Stimulated activated CD8-positive, alpha-beta memory T cell treated with anti-CD3 and anti-CD28 coated beads, Interleukin-15, amount 100 ng/mL, for 48 hours (primary cell): ENCODE data around the gene CFAP251.
"Not testable (repeated sequence)": the region's sequence is repeated elsewhere in the genome, so short reads cannot be mapped to it uniquely, and the experiment has no call there.

Experiments
- DNase-seq, 2 donors: peaks; one replicate each; pipeline ENCODE4 v3.0.0-alpha.2; 2020; ENCODE audit warnings: low read depth in 2 of 2

Gene CFAP251

DNA sequence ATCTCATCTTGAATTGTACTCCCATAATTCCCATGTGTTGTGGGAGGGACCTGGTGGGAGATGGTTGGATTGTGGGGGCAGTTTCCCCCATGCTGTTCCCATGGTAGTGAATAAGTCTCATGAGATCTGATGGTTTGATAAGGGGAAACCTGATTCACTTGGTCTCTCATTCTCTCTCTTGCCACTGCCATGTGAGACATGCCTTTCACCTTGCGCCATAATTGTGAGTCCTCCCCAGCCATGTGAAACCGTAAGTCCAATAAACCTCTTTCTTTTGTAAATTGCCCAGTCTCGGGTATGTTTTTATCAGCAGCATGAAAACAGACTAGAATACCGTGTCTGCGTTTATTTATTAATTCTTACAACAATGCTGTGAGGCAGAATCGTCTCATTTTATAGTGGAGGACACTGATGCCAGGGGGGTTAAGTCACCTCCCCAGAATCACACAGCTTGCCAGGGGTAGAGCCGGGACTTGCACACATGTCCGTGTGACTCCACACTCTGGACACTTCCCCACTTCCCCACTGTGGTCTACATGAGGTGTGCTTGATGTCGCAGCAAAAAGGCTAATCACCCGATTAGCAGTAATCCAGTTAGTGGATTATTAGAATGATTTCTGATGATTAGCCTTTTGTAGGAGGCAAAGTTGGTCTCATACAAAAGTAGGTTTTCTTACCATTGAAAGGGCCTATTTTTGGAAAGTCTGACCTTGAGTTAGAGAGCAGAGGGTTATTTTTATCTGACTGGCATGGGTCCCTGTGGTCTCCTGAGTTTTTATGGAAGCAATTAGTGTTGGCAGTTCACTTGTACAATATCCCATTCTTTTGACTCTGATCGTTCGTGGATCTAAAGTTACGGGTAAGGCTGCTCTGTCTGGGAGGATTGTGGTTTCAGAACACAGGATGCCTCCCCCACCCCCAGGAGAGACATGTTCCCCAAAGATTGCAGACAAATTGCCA, 55.9 kb downstream of the CFAP251 start:
- no peak for DNase-seq

DNA sequence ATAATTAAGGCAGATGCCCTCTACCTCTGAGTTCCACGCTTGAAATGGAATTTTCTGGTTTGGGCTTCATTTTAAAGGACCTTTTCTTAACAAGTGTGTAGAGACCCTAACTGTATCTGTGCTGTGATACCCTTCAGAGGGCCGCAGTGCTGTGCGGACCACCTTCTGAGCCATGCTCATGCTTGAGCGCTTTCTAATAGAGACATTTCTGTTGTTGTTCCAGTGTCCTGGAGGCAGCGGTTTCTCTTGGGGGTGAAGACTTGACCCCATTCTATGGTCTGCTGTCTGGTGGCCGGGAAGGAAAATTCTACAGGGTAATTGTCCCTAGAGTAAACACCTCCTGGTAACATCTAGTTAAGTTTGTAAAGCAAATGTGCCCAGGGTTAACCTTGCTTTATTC, 56.6 kb downstream of the CFAP251 start:
- DNase-seq: no peak

DNA sequence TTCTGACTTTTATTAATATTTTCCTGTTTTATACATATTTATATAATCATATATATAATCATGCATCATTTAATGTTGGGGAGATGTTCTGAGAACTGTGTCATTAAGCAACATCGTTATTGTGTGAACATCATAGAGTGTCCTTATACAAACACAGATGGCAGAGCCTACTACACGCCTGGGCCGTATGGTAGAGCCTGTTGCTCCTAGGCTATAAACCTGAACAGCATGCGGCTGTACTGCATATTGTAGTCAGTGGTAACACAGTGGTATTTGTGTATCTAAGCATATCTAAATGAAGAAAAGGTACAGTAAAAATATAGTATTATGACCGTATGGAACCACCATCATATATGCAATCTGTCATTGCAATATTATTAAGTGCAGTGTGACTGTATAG, 58.6 kb downstream of the CFAP251 start:
- no peak for DNase-seq

DNA sequence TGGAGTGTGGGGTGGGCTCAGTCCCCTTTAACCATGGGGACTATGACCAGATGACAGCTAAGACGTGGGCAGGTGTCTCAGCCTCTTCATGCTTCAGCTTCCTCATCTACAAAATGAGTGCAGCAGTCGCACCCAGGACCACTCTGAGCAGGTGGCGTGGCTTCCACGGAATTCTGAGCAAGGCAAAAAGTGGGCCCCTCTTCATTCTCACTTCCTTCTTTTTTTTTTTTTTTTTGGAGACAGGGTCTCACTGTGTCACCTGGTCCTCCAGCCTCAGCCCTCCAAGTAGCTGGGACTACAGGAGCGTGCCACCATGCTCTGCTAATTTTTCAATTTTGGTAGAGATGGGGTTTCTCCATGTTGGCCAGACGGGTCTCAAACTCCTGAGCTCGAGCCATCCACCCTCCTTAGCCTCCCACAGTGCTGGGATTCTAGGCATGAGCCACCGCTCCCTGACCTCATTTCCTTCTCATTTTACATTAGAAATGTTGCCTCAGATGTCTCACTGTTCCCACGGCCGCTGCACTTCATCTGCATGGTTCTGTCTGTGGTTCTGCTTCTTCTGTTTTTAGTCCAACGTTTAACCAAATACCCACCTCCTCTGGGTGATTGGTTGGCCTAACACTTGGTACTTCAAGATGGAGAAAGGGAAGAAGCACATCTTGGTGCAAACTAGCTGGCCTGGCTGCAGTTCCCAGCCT, 61.9 kb downstream of the CFAP251 start:
- no peak for DNase-seq

DNA sequence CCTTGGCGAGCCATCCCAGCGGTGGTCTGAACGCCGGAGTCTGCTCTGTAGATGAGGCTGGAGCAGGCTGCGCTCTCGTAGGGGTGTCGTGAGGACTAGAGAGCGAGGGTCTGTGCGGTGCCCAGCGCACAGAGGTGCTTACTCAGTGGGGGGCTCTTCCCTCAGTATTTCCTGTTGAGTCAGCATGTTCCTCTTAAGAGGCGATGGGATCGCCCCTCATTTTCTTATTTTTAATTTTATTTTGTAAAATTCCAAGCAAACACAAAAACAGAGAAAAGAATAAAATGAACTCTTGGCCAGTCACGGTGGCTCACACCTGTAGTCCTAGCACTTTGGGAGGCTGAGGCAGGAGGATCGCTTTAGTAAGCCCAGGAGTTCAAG, 62.5 kb downstream of the CFAP251 start:
- DNase-seq: no peak

DNA sequence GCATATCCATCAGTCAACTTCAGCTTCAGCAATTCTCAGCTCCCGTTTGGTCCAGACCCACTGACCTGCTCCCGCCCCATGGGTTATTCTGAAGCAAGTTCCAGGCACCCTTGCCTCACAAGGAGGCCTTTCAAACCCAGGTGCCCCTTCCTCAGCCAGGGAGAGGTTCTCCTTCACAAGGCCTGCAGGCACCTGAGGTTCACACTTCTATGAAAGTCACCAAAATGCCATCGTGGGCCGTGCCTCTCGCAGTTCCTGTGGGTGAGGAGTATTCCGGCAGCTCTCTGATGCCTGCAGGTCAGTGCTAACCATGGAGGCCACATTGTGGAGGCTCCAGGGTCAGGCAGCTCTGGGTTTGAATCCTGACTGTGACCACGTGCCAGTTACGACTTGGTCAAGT, 63.1 kb downstream of the CFAP251 start:
- no peak for DNase-seq

DNA sequence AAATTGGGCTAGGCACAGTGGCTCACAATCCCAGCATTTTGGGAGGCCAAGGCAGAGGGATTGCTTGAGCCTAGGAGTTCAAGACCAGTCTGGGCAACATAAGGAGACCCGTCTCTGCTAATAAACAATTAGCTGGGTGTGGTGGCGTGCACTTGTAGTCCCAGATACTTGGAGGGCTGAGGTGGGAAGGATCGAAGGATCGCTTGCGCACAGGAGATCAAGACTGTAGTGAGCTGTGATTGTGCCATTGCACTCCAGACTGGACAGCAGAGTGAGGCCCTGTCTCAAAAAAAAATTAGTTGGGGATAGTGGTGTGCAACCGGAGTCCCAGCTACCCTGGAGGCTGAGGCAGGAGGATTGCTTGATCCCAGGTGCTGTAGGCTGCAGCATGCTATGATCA, 64.6 kb downstream of the CFAP251 start:
- DNase-seq: no peak

DNA sequence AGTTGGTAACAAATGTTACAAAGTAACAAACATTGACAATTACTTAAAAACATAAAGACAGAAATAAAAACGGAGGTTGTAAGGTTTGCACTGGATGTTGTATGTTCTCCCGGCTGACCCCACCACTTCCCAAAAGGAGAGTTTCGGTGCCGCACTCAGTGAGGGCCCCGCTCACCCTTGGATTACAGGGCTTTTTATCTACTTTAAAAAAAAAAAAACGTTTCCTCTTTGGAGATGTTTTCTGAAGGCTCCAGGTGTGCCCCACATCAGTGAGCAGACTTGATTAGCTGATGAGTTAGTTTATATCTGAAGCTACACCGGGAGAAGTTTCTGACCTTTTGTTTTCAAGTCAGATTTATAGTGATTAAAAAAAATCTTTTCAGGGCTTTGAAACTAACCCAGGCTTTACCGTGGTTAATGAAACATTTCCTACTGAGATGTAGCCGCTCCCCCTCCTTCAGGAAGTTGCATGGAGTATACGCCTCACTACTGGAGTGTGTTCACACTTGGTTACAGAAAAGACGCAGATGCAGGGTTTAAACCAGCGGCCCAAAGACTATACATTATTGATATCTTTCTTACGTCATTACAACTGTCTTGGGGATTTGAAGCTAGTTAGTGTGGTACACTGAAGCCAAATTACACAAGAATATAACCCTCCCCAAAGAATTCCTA, 65.3 kb downstream of the CFAP251 start:
- no peak for DNase-seq

DNA sequence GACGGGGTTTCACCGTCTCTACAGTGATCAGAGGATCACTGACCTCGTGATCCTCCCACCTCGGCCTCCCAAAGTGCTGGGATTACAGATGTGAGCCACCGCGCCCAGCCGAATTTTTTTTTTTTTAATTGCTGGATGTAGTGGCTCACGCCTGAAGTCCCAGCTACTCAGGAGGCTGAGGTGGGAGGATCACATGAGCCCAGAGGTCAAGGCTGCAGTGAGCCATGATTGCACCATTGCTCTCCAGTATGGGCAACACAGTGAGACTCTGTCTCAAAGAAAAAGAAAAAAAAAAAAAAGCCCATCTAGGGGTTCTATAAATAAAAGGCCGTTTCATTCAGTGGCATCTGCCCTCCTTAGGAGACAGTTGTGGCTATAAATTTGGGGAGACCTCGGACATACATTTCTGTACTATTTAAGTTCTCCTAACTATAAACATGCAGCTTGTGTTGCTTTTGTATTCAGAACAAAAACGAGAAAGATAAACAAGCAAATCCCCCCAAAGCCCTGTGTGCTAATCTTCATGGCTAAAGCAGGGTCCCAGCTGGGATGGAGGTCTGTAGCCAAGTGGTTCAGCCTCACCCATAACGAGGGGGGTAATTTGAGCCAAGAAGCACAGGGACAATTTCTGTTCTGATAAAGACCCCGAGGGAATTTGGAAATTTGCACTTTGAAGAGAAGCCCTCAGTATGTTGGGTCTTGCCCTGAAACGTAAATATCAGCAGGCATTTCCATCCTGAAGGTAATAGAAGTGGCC, 68.3 kb downstream of the CFAP251 start:
- no peak for DNase-seq

DNA sequence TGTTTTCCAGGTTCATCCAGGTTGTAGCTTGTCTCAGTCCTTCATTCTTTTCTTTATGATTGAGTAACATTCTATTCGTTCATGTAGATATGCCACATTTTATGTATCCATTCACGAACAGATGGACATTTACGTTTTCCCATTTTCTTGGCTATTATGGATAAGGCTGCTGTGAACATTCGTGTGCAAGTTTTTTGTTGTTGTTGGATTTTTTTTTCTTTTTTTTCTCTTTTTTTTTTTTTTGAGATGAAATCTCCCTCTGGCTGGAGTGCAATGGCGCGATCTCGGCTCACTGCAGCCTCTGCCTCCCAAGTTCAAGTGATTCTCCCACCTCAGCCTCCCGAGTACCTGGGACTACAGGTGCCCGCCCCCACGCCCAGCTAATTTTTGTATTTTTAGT, 70.1 kb downstream of the CFAP251 start:
- not testable (repeated sequence) for DNase-seq

DNA sequence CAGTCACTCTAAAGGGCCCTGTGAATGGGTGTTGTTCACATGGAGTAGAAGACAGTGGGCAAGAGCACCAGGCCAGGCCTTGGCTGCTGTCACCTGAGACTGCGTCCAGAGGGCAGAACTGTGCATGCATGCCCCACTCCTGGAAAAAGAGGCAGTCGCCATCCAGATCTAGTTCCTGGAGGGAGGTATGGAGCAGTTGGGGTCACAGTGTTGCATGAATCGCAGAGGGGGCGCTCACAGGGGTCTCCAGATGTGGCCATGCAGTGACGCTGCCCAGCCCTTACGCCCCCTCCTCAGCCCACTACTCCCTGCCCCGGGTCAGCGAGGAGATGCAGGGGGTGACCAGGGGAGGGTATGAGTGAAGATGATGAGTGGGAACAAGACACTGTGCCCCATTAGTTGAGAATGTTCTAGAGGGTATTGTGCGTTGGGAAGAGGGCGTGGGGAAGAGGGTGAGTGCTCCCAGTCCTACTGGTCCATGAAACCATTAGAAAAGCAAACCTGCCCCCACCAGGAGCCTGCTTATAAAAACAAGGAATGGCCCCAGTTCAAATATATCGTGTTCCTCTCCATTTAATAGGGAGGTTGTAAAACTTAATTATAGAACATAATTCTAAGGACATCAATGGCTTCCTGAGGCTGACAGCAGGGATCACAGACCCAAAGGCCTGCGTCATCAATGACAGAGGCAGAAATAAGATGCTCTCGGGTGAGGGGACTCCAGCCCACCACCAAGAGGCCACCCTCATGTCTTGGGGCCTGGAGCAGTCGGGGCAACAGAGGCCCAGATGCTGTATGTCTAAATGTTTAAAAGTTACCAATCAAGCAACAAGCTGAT, 71.1 kb downstream of the CFAP251 start:
- no peak for DNase-seq

DNA sequence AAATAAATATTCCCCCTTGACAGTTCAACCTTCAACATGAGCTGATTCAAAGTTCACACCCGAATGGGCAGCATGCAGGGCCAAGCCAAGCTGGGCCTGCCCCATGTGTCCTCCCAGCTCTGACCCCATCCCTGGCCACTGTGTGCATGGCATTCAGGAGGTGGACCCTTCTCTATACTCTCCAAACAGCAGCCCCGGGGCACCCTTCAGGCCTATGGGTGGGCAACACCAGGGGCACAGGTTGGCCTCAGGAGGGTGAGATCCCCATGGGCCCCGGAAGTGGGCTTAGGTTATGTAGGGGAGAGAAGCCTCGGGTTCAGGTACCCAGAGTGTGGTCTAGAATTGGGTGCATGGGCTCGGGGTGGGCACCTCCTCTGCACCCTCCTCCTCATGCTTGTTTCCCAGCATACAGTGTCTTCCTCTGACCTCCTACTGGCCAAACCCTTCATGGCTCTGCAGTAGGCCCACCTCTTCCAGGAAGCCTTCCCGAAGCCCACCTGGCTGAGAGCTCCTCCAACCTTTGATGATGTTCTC, 71.8 kb downstream of the CFAP251 start:
- DNase-seq: no peak

DNA sequence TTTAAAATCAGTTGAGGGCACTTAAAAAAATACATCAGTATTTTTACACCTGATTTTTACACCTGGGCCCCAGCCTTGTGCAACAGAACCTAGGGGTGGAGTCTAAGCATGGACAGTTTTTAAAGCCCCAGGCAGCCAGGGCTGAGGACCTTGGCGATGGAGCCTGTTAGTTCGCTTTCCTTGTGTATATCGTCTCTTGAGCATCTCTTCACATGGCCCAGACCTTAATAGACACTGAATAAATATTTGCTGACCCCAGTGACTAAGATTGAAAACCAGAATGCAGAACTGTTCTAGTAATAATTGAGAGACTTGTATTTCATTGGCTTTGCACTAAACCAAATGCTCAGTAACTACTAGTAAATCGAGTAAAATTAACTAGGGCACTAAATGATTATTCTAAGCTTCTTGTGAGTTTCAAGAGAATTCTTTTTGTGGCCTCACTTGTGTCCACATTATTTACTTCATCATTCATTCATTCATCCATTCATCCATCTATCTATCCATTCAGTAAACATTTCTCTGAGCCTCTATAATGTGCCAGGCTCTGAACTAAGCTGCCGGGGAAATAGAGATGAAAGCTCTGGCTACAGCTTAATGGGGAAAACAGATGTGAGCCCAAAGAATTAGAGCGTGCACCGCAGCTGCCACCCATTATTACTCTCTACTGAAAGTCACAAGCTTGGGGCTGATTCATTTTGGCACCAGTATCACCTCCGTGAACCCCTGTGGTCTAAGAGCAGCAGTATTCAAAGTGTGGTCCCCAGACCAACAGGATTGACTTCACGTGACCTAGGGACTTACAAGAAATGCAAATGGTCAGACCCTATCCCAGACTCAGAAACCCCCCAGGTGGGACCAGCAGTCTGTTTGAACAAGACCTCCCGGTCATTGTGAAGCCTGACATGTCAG, 72.6 kb downstream of the CFAP251 start:
- DNase-seq: peak; percentile 16 to 53

DNA sequence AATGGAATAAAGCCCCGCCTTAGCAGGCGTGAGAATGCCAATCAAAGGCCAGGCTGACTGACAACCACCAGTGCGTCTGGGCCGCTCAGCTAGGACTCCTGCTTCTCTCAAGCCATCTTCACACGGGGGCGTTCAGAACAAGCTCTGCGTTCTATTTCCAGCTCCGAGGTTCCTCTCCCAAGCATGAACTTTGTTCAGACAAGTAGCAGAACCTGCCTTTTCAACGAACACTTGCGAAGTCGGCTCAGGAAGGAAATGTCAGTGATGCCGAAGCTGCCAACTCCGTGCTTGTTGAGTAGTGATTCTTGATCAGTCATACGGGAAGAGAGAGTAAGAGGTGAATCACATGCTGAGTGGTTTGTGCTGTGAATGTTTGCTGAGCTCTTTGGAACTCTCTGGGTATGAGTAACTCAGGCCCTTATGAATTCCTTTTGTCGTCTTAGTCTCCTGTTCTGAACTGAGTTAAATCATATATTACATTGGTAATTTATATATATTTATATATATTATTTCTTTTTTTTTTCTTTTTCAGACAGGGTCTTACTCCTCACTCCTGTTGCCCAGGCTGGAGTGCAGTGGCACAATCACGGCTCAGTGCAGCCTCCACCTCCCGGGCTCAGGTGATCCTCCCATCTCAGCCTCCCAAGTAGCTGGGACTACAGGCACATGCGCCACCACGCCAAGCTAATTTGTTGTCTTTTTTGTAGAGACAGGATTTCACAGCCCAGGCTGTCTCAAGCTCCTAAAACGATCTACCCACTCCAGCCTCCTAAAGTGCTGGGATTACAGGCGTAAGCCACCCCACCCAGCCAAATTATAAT, 73.9 kb downstream of the CFAP251 start:
- peak; percentile 55 to 59 for DNase-seq

DNA sequence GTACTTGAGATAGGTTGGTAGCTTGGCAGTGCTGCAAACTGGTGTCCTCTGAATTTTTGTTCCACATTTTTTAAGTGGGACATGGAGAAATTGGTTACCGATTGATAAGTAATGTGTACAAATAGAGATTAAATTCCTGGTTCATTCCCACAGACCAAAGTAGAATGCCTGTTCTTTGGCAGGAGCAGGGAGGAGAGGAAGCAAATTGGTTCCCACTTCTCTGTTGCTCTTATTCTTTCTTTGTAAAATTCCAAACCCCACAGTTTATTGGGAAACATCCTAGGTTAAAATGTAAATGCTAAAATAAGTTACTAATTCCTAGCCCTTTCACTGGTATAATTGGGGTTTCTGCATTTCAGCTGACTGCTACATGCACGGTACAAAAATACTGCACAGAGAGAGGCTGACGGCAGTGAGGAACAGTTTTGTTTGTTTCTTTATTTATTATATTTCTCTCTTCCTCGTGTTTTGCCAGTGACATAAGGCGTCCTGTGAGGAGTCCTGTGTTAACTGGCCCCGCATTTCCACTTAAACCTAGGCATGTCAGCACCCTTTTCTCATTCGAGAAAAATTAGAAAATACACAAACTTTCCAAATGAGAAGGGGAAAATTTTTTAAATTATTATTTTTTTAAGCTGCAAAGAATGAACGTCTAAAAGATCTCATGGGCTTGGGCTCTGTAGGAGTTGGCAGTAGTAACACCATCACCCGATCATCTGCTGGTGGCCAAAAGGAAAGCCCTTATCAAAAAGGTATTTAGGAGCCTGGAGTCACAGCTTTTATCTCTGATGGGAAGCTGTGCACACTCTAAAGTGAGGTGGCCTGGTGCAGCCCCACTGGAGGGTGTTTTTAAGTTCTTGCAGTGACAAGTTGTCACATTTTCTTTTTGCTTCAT, 77.9 kb downstream of the CFAP251 start:
- no peak for DNase-seq

DNA sequence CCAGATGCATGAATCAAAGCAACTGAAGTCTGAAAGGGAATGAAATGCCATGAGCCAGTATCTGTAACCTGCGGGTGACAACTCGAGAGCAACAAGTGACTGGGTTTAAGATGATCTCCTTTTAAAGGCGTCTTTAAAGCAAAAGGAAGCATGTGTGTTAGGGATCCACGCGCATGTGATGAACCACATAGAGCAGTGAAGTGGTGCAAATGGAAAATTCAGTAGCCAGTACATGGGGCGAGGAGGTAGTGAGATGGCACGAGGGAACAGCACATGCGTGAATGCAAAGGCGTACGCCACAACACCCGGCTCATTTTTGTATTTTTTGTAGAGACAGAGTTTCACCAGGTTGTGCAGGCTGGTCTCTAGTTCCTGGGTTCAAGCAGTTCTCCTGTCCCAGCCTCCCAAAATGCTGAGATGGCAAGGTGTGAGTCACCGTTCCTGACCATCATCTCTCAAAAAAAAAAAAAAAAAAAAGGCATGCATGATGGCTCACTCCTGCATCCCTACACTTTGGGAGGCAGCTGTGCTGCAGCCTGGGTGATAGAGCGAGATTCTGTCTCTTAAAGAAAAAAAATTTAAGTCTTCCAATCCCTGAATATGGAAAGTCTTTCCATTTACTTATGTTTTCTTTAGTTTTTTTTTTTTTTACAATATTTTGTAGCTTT, 78.7 kb downstream of the CFAP251 start:
- no peak for DNase-seq
